Measurements from ENCODE around the gene ASIC3. TPM values are rescaled to one million over a fixed set of nuclear protein-coding genes. Genes with fewer than 3 reads are reported as not detected.

ASIC3 gene
- total RNA-seq, 1 experiment from 2014 or later: not detected

GRCh38 chr7:151071032-151071866 lies 22.9 kb downstream of the ASIC3 start:
- Histone ChIP-seq H3K4me1 (replicated peaks) (peaks cover 5% of the 10 kb centered on the region; the same call in 1 of the 2 replicates), H3K4me3 (no peak overlapping the region), H3K27me3 (replicated peaks) (no peaks in the 10 kb centered on the region), H3K36me3 (peaks cover 91% of the 10 kb centered on the region), H3K9me3 (replicated peaks) (no peaks in the 10 kb centered on the region), H3K27ac (no peak overlapping the region)
- no peak for DNase-seq (ENCODE audit: low read depth in 1 of 2, low spot score in 2 of 2)

DNA sequence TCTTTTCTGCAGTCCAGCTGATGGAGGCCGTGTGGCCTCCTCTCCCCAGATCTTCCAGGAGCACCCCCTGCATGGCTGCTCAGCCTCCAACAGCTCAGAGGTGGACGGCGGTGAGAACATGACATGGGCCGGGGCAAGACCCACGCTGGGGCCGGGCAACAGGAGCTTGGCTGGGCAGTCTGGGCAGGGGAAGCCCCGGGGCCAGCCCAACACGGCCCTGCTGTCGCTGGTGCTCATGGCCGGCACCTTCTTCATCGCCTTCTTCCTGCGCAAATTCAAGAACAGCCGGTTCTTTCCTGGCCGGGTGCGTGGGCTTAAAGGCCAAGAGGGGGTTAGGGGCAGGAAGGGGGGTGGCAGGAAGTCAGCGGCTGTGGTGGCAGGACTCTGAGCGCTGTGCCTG lies 25.7 kb downstream of the ASIC3 start:
- no peaks in the 10 kb centered on the region for H3K27me3 ChIP-seq (replicated peaks)
- H3K4me1 ChIP-seq (replicated peaks): peaks cover under 1% of the 10 kb centered on the region; the same call in 1 of the 2 replicates
- peaks cover 94% of the 10 kb centered on the region for H3K36me3 ChIP-seq
- no peak for DNase-seq (ENCODE audit: low read depth in 1 of 2, low spot score in 2 of 2)
- no peak overlapping the region for H3K4me3 ChIP-seq
- no peak overlapping the region for H3K27ac ChIP-seq
- H3K9me3 ChIP-seq (replicated peaks): no peaks in the 10 kb centered on the region

- Histone ChIP-seq H3K9me3 (replicated peaks) (no peaks in the 10 kb centered on the region), H3K4me3 (no peak overlapping the region), H3K27me3 (replicated peaks) (no peaks in the 10 kb centered on the region), H3K4me1 (replicated peaks) (peaks cover 10% of the 10 kb centered on the region), H3K27ac (no peak overlapping the region), H3K36me3 (peaks cover 92% of the 10 kb centered on the region)
- DNase-seq (ENCODE audit: low read depth in 1 of 2, low spot score in 2 of 2): no peak
These were observed 26.7 kb downstream of the ASIC3 start for GRCh38 chr7:151074817-151075661.

GRCh38 chr7:151075662-151075971 lies 27.3 kb downstream of the ASIC3 start:
- H3K9me3 ChIP-seq (replicated peaks): no peaks in the 10 kb centered on the region
- H3K4me3 ChIP-seq: no peak overlapping the region
- peaks cover 91% of the 10 kb centered on the region for H3K36me3 ChIP-seq
- DNase-seq (ENCODE audit: low read depth in 1 of 2, low spot score in 2 of 2): no peak
- no peaks in the 10 kb centered on the region for H3K27me3 ChIP-seq (replicated peaks)
- H3K4me1 ChIP-seq (replicated peaks): peaks cover 10% of the 10 kb centered on the region
- no peak overlapping the region for H3K27ac ChIP-seq

DNA sequence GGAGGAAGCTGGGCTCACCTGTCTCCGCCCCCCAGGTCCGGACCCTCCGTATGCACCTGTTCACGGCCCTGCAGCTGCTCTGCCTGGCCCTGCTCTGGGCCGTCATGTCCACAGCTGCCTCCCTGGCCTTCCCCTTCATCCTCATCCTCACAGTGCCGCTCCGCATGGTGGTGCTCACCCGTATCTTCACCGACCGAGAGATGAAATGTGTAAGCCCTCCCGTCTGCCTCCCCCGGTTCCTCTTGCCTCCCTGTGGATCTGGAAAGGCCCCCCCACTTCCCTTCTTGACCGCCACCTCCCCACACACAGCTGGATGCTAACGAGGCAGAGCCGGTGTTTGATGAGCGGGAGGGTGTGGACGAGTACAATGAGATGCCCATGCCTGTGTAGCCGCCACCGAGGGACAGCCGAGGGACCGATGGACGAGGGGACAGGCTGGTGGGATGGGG lies 27.7 kb downstream of the ASIC3 start:
- Histone ChIP-seq H3K4me3 (no peak overlapping the region), H3K27ac (no peak overlapping the region), H3K27me3 (replicated peaks) (no peaks in the 10 kb centered on the region), H3K36me3 (peaks cover 90% of the 10 kb centered on the region), H3K4me1 (replicated peaks) (peaks cover 13% of the 10 kb centered on the region), H3K9me3 (replicated peaks) (no peaks in the 10 kb centered on the region)
- DNase-seq (ENCODE audit: low read depth in 1 of 2, low spot score in 2 of 2): no peak

DNA sequence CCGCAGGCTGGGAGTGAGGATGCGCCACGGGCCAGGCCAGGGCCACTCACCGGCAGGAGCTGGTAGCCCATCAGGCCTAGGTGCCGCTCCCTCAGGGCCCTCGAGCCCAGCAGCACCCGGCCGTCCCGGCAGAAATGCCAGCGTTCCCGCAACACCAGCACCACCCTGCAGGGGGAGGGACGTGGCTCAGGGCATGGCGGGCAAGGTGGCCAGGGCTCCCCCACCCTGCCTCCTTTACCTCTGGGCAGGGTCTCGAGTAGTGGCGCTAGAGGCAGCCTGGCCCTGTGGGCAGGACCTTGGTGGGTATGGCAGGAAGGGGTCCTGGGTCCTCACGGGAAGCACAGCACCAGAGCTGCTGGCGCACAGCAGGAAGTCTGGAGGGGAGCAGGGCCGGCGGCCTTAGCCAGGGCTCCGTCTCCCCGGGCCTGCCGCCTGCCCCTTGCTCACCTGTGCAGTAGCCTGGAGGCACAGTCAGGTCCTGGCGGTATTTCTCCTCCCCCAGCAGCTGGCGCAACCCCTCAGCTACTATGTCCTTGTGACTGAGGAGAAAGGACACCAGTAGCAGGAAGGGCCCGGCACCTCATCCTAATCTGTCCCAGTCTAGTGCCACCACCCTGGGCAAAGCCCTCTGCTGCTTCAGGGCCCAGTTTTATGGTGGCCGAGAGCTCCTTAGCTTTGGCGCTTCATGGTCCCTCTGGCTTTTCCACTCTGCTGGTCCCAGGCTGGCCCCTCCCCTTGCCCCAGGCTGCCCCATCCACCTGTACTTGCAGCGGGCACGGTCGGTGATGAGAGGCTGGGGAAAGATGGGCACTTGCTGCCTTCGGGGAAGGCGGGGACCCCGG lies 28.8 kb downstream of the ASIC3 start:
- Histone ChIP-seq H3K4me1 (replicated peaks) (peaks cover 24% of the 10 kb centered on the region), H3K27me3 (replicated peaks) (no peaks in the 10 kb centered on the region), H3K9me3 (replicated peaks) (no peaks in the 10 kb centered on the region), H3K27ac (no peak overlapping the region), H3K4me3 (no peak overlapping the region), H3K36me3 (peaks cover 90% of the 10 kb centered on the region)
- no peak for DNase-seq (ENCODE audit: low read depth in 1 of 2, low spot score in 2 of 2)

- Histone ChIP-seq H3K4me1 (replicated peaks) (peaks cover 30% of the 10 kb centered on the region), H3K4me3 (no peak overlapping the region), H3K27me3 (replicated peaks) (no peaks in the 10 kb centered on the region), H3K9me3 (replicated peaks) (no peaks in the 10 kb centered on the region), H3K36me3 (peaks cover 84% of the 10 kb centered on the region), H3K27ac (no peak overlapping the region)
- DNase-seq (ENCODE audit: low read depth in 1 of 2, low spot score in 2 of 2): no peak
These were observed 29.4 kb downstream of the ASIC3 start for GRCh38 chr7:151077705-151078232.

- H3K36me3 ChIP-seq: peaks cover 82% of the 10 kb centered on the region
- no peak overlapping the region for H3K27ac ChIP-seq
- no peaks in the 10 kb centered on the region for H3K27me3 ChIP-seq (replicated peaks)
- H3K4me1 ChIP-seq (replicated peaks): peaks cover 32% of the 10 kb centered on the region
- H3K9me3 ChIP-seq (replicated peaks): no peaks in the 10 kb centered on the region
- no peak overlapping the region for H3K4me3 ChIP-seq
- DNase-seq (ENCODE audit: low read depth in 1 of 2, low spot score in 2 of 2): no peak
These were observed 30.1 kb downstream of the ASIC3 start for GRCh38 chr7:151078233-151079040.

DNA sequence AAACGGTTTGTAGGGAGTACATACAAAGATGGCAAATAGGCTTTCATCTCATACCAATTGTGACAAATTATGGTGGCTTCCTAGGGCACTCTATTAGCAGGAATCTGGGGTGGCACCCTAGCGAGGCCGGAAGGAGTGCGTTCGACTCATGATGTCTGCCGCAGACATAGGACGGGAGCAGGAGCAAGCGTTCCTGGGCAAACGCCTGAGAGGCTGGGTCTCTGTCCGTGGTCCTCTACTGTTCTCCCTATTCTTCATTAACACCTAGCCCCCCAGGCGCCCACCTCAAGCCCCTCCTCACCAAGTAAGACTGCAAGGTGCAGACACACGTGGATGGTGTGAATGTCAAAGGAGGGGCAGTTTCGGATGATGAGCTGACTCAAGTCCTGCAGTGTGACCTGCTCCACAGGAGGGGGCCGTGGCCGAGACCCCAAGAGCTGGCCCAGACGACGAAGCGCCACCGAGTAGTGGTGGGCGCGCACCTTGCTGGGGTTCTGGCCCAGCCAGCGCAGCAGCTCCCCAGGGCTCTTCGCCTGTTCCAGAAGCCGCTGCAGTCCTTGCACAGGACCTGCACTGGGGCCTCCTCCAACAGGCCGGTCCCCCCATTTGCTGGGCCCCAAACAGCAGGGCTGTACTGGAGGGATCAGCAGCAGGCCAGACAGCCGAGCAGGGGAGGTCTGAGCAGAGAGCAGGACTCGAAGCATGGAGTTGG lies 31.0 kb downstream of the ASIC3 start:
- peaks cover 73% of the 10 kb centered on the region for H3K36me3 ChIP-seq
- H3K9me3 ChIP-seq (replicated peaks): no peaks in the 10 kb centered on the region
- no peak overlapping the region for H3K27ac ChIP-seq
- peaks cover 37% of the 10 kb centered on the region for H3K4me1 ChIP-seq (replicated peaks)
- no peak for DNase-seq (ENCODE audit: low read depth in 1 of 2, low spot score in 2 of 2)
- no peaks in the 10 kb centered on the region for H3K27me3 ChIP-seq (replicated peaks)
- peak overlapping the region; percentile 88 for H3K4me3 ChIP-seq

GRCh38 chr7:151080067-151080521 lies 31.8 kb downstream of the ASIC3 start:
- peak overlapping the region; percentile 88 for H3K4me3 ChIP-seq
- H3K4me1 ChIP-seq (replicated peaks): peaks cover 37% of the 10 kb centered on the region
- DNase-seq (ENCODE audit: low read depth in 1 of 2, low spot score in 2 of 2): peak in 1 of 2 experiments; percentile 32
- H3K36me3 ChIP-seq: peaks cover 66% of the 10 kb centered on the region
- no peaks in the 10 kb centered on the region for H3K27me3 ChIP-seq (replicated peaks)
- no peaks in the 10 kb centered on the region for H3K9me3 ChIP-seq (replicated peaks)
- H3K27ac ChIP-seq: peak overlapping the region; percentile 60

- peak within 1 kb of the TSS; percentile 60 for H3K27ac ChIP-seq
- peaks cover 41% of the 10 kb centered on the region for H3K4me1 ChIP-seq (replicated peaks)
- peak within 1 kb of the TSS; percentile 88 for H3K4me3 ChIP-seq
- peak; percentile 83 to 90 for DNase-seq (ENCODE audit: low read depth in 1 of 2, low spot score in 2 of 2)
- H3K27me3 ChIP-seq (replicated peaks): no peaks in the 10 kb centered on the region
- H3K36me3 ChIP-seq: peaks cover 60% of the 10 kb centered on the region
- H3K9me3 ChIP-seq (replicated peaks): no peaks in the 10 kb centered on the region
These were observed 32.3 kb downstream of the ASIC3 start, which contains the start of gene FASTK for GRCh38 chr7:151080522-151081169. Gene FASTK (minus strand): TSS chr7:151080809. CDS start chr7:151080766, 43 bp downstream.

Measured in SJSA1 (cell line).